B cell (primary cell): ENCODE results near the gene WDR82. TPM values are rescaled to one million over a fixed set of nuclear protein-coding genes. Genes with fewer than 3 reads are reported as not detected.

Source experiments
- ATAC-seq: fragments of 200-7000 bp; cut with Tn5 transposase; one replicate; pipeline ENCODE4 v1.10.0; 2021; ENCODE audit warnings: low read depth, mild to moderate bottlenecking, moderate number of reproducible peaks, moderate library complexity
- CTCF ChIA-PET: fragments of 350-600 bp; sonication (Branson Sonifier 250); formaldehyde crosslinking; loops from one replicate; lab custom pipeline; 2021; ENCODE audit warnings: antibody characterized with exemption, inconsistent platforms; lab: Charles Lee
- POLR2A ChIA-PET: fragments of 350-600 bp; sonication (Branson Sonifier 250); formaldehyde crosslinking; loops from one replicate; lab custom pipeline; 2021; ENCODE audit warnings: antibody characterized with exemption; lab: Charles Lee
- DNase-seq: peaks from one replicate; pipeline ENCODE4 v3.0.0; 2013
- H2AFZ ChIP-seq: 2 replicates; pipeline ENCODE4 v1.6.1; 2012; ENCODE audit warnings: mild to moderate bottlenecking, low read depth, low read length; ENCODE audit not compliant: insufficient read depth, poor library complexity, severe bottlenecking
- H3K27ac ChIP-seq, 2 donors: 1 replicate in 1 of 2; 2 replicates in 1 of 2; pipeline ENCODE4 v1.5.1; 2012 to 2013; ENCODE audit warnings: low read length in 2 of 2, mild to moderate bottlenecking in 2 of 2, moderate library complexity in 1 of 2
- H3K27me3 ChIP-seq, 4 experiments: fragments of 200-600 bp in 1 of 4; sonication (generic) in 1 of 4; replicated peaks in 1 of 4; 1 replicate in 2 of 4; 2 replicates in 2 of 4; pipeline versions ENCODE4 v1.6.1 to v1.7.0; 2013 to 2016; ENCODE audit warnings: low read length in 3 of 4, mild to moderate bottlenecking in 2 of 4, mixed read lengths in 1 of 4, moderate library complexity in 1 of 4; ENCODE audit not compliant: insufficient read depth in 4 of 4, control insufficient read depth in 3 of 4; ENCODE audit errors: control extremely low read depth in 1 of 4
- H3K36me3 ChIP-seq, 2 experiments: replicated peaks in 1 of 2; 1 replicate in 1 of 2; 2 replicates in 1 of 2; pipeline versions ENCODE4 v1.6.1 to v1.7.1; 2013; ENCODE audit warnings: low read length in 1 of 2; ENCODE audit not compliant: insufficient read depth in 2 of 2, control insufficient read depth in 1 of 2; ENCODE audit errors: control extremely low read depth in 1 of 2, extremely low read depth in 1 of 2
- H3K4me1 ChIP-seq, 2 donors: fragments of 200-600 bp in 1 of 2; sonication (generic) in 1 of 2; 1 replicate in 1 of 2; 2 replicates in 1 of 2; pipeline versions ENCODE4 v1.5.1 to v1.6.1; 2013 to 2017; ENCODE audit warnings: low read length in 2 of 2; ENCODE audit not compliant: control insufficient read depth in 2 of 2, insufficient read depth in 2 of 2
- H3K4me2 ChIP-seq: replicated peaks from 2 replicates; pipeline ENCODE3; 2012; ENCODE audit warnings: mild to moderate bottlenecking, low read depth, low read length; ENCODE audit not compliant: poor library complexity, severe bottlenecking
- H3K4me3 ChIP-seq, 5 experiments: fragments of 200-600 bp in 1 of 5; sonication (generic) in 1 of 5; 1 replicate in 3 of 5; 2 replicates in 2 of 5; pipeline versions ENCODE4 v1.5.1 to v1.7.0; 2011 to 2016; ENCODE audit warnings: low read length in 4 of 5, mild to moderate bottlenecking in 4 of 5, low read depth in 2 of 5, control low read depth in 1 of 5, moderate library complexity in 1 of 5; ENCODE audit not compliant: insufficient read depth in 1 of 5; ENCODE audit errors: control extremely low read depth in 1 of 5, extremely low read depth in 1 of 5
- H3K79me2 ChIP-seq: fragments of 200-600 bp; sonication (generic); one replicate; pipeline ENCODE4 v1.6.0; 2016; ENCODE audit warnings: low read length; ENCODE audit not compliant: control insufficient read depth, insufficient read depth
- H3K9ac ChIP-seq: fragments of 200-600 bp; sonication (generic); 2 replicates; pipeline ENCODE4 v1.6.1; 2017; ENCODE audit warnings: mild to moderate bottlenecking, low read length, moderate library complexity
- H3K9me3 ChIP-seq, 3 donors: one replicate each; pipeline versions ENCODE4 v1.6.1 to v1.7.1; 2013; ENCODE audit warnings: low read length in 2 of 3; ENCODE audit not compliant: control insufficient read depth in 2 of 3, insufficient read depth in 1 of 3; ENCODE audit errors: control extremely low read depth in 1 of 3
- H4K20me1 ChIP-seq: 2 replicates; pipeline ENCODE4 v1.6.0; 2012; ENCODE audit warnings: mild to moderate bottlenecking, low read length; ENCODE audit not compliant: insufficient read depth, control insufficient read depth, poor library complexity, severe bottlenecking
- H3K27ac Mint-ChIP-seq: one replicate; pipeline ENCODE4 v1.8.0; 2021; ENCODE audit warnings: mixed read lengths
- H3K27me3 Mint-ChIP-seq: one replicate; pipeline ENCODE4 v1.8.0; 2021; ENCODE audit warnings: mixed read lengths
- H3K4me1 Mint-ChIP-seq: one replicate; pipeline ENCODE4 v1.8.0; 2021; ENCODE audit warnings: mixed read lengths
- H3K4me3 Mint-ChIP-seq: one replicate; pipeline ENCODE4 v1.8.0; 2021; ENCODE audit warnings: mixed read lengths
- H3K9me3 Mint-ChIP-seq: one replicate; pipeline ENCODE4 v1.8.0; 2022; ENCODE audit warnings: mixed read lengths; ENCODE audit not compliant: insufficient read depth
- CTCF ChIP-seq: fragments of 200-600 bp; IDR thresholded peaks from one replicate; pipeline ENCODE4 v1.8.0; 2022; ENCODE audit warnings: antibody characterized with exemption, mild to moderate bottlenecking
- EZH2 ChIP-seq: IDR thresholded peaks from 2 replicates; pipeline ENCODE4 v1.6.1; 2012; ENCODE audit warnings: borderline replicate concordance, low read depth, mild to moderate bottlenecking, moderate library complexity, low read length; ENCODE audit not compliant: insufficient read depth, poor library complexity, severe bottlenecking
- WGBS: methylation state at CpG from one replicate; pipeline ENCODE4 v1.1.5; 2013; ENCODE audit warnings: missing lambda C conversion rate; ENCODE audit not compliant: insufficient coverage; 5-methylcytosine and 5-hydroxymethylcytosine counted together
- intact Hi-C: fragments of 100-400 bp; cut with micrococcal nuclease; formaldehyde crosslinking; loops from one replicate; pipeline ENCODE4 v1.10.0; 2022
- polyA plus RNA-seq: library from polyadenylated mRNA; depleted of rRNA; stranded (reverse); fragments of >200 nt; gene quantifications from 2 replicates; pipeline ENCODE4 v1.2.3, GENCODE V29; 2012
- total RNA-seq, 2 donors: library from RNA; stranded (reverse); fragments of 120-200 nt in 1 of 2; gene quantifications; 1 replicate in 1 of 2; 2 replicates in 1 of 2; pipeline versions ENCODE4 v1.2.3 to v1.2.4, GENCODE V29; 2013 to 2022

WDR82 gene
- total and polyA plus RNA-seq, 2 donors (not counting 1 experiment from before 2014, with no cell fraction given), result 27.8 to 101 TPM

GRCh38 chr3:52306978-52307377, 28.5 kb upstream of the WDR82 start:
- 100% methylated on average over 4 of the region's 4 CpGs for WGBS
- H2AFZ ChIP-seq, result no peak overlapping the region
- ATAC-seq (no peak), DNase-seq (no peak)
- TF ChIP-seq CTCF (no peak), EZH2 (no peak)
- peaks cover 15 to 25% of the 10 kb centered on the region in 2 donors for H3K4me1 ChIP-seq
- H3K9me3 ChIP-seq, result no peaks in the 10 kb centered on the region
- no peaks in the 10 kb centered on the region for H3K79me2 ChIP-seq
- H3K27me3 Mint-ChIP-seq, result no peaks in the 10 kb centered on the region
- H3K9me3 Mint-ChIP-seq, result no peaks in the 10 kb centered on the region
- H3K9ac ChIP-seq, result no peak overlapping the region
- POLR2A ChIA-PET, result interaction anchor here (0.6 to 1.2 kb wide), 2 partner anchors 11 to 24 kb away, joined by 4 read pairs; no protein-coding TSS in a partner anchor
- H3K36me3 ChIP-seq, result peaks cover 7% of the 10 kb centered on the region in 2 experiments
- H3K27ac ChIP-seq, result no peak overlapping the region
- H3K27me3 ChIP-seq, result no peaks in the 10 kb centered on the region
- H3K27ac Mint-ChIP-seq, result no peak overlapping the region
- CTCF ChIA-PET, result interaction anchor here (0.6 to 1.7 kb wide), 4 partner anchors 10 to 33 kb away, joined by 3 to 13 read pairs (median 4); no protein-coding TSS in a partner anchor
- no peak overlapping the region for H3K4me2 ChIP-seq
- H3K4me1 Mint-ChIP-seq, result peaks cover 35% of the 10 kb centered on the region
- H3K4me3 Mint-ChIP-seq, result no peak overlapping the region
- H3K4me3 ChIP-seq, result no peak overlapping the region
- intact Hi-C loops, result no loop called here
- no peaks in the 10 kb centered on the region for H4K20me1 ChIP-seq

GRCh38 chr3:52305926-52306325, 27.5 kb upstream of the WDR82 start:
- Mint-ChIP-seq H3K27ac (peak overlapping the region; percentile 69), H3K4me1 (peaks cover 28% of the 10 kb centered on the region), H3K27me3 (no peaks in the 10 kb centered on the region), H3K9me3 (no peaks in the 10 kb centered on the region), H3K4me3 (no peak overlapping the region)
- Histone ChIP-seq H3K27me3 (no peaks in the 10 kb centered on the region), H3K36me3 (peaks cover 7% of the 10 kb centered on the region in 2 experiments), H3K9ac (no peak overlapping the region), H4K20me1 (no peaks in the 10 kb centered on the region), H3K4me3 (no peak overlapping the region), H3K79me2 (no peaks in the 10 kb centered on the region), H3K4me2 (no peak overlapping the region), H3K9me3 (no peaks in the 10 kb centered on the region), H3K4me1 (peaks cover 9 to 15% of the 10 kb centered on the region in 2 donors), H2AFZ (no peak overlapping the region), H3K27ac (no peak overlapping the region)
- CTCF ChIA-PET, result interaction anchor here (1.1 to 1.2 kb wide), 2 partner anchors 33 to 81 kb away, joined by 3 read pairs; partner anchors contain the start of gene TLR9
- no peak for DNase-seq
- WGBS, result 91% methylated on average over 4 of the region's 5 CpGs
- intact Hi-C loops, result no loop called here
- POLR2A ChIA-PET, result no interaction called here
- no peak for ATAC-seq
- TF ChIP-seq EZH2 (no peak), CTCF (no peak)
